GM23338 (cell line): Measurements from ENCODE around the gene RESP18.

ENCODE experiments used
- CTCF ChIP-seq, 2 experiments: fragments of 200-600 bp in 1 of 2; sonication (generic) in 1 of 2; conservative IDR thresholded peaks; 2 replicates each; pipeline versions ENCODE4 v1.5.1 to v1.6.1; 2016 to 2017; ENCODE audit warnings: antibody characterized with exemption in 2 of 2, low read depth in 2 of 2, mild to moderate bottlenecking in 2 of 2, moderate library complexity in 1 of 2
- POLR2AphosphoS5 ChIP-seq: IDR thresholded peaks from 2 replicates; pipeline ENCODE4 v1.6.1; 2016; ENCODE audit warnings: antibody characterized with exemption, low read depth

GRCh38 chr2:219284501-219285372 is 47.8 kb downstream of the RESP18 start:
- TF ChIP-seq CTCF (conservative IDR thresholded peaks at IDR 0.05; ENCODE audit: low read depth in 2 of 2) (no peak), POLR2AphosphoS5 (no peak)
